KOPT-K1 (cell line): ENCODE measurements around the gene GABBR2.

Source experiments
- H3K27ac ChIP-seq: fragments of 200-600 bp; sonication (generic); 2 replicates; pipeline ENCODE4 v1.5.1; 2016; ENCODE audit warnings: antibody characterized with exemption, mild to moderate bottlenecking, low read depth, low read length; ENCODE audit not compliant: poor library complexity, severe bottlenecking
- H3K36me3 ChIP-seq: fragments of 200-600 bp; sonication (generic); 2 replicates; pipeline ENCODE4 v1.5.1; 2017; ENCODE audit warnings: antibody characterized with exemption, mild to moderate bottlenecking, low read length, moderate library complexity; ENCODE audit not compliant: insufficient read depth
- H3K9me3 ChIP-seq: fragments of 200-600 bp; sonication (generic); 2 replicates; pipeline ENCODE4 v1.5.1; 2017; ENCODE audit warnings: antibody characterized with exemption, low read length, mild to moderate bottlenecking; ENCODE audit not compliant: insufficient read depth, poor library complexity, severe bottlenecking

The GABBR2 gene

GRCh38 chr9:98607152-98607551 is 101.6 kb downstream of the GABBR2 start:
- Histone ChIP-seq H3K27ac (no peak overlapping the region), H3K9me3 (no peaks in the 10 kb centered on the region), H3K36me3 (no peaks in the 10 kb centered on the region)

- Histone ChIP-seq H3K36me3 (no peaks in the 10 kb centered on the region), H3K27ac (no peak overlapping the region), H3K9me3 (no peaks in the 10 kb centered on the region)
Measured at GRCh38 chr9:98606730-98607129, 102.0 kb downstream of the GABBR2 start.

GRCh38 chr9:98605116-98605515 is 103.6 kb downstream of the GABBR2 start:
- no peaks in the 10 kb centered on the region for H3K36me3 ChIP-seq
- H3K27ac ChIP-seq, result no peak overlapping the region
- H3K9me3 ChIP-seq, result no peaks in the 10 kb centered on the region

- H3K9me3 ChIP-seq, result no peaks in the 10 kb centered on the region
- no peak overlapping the region for H3K27ac ChIP-seq
- no peaks in the 10 kb centered on the region for H3K36me3 ChIP-seq
Measured at GRCh38 chr9:98603821-98604383, 104.8 kb downstream of the GABBR2 start.

- H3K9me3 ChIP-seq, result no peaks in the 10 kb centered on the region
- no peaks in the 10 kb centered on the region for H3K36me3 ChIP-seq
- H3K27ac ChIP-seq, result no peak overlapping the region
Measured at GRCh38 chr9:98602839-98603500, 105.8 kb downstream of the GABBR2 start.

- H3K27ac ChIP-seq, result no peak overlapping the region
- no peaks in the 10 kb centered on the region for H3K9me3 ChIP-seq
- H3K36me3 ChIP-seq, result no peaks in the 10 kb centered on the region
Measured at GRCh38 chr9:98600631-98601030, 108.1 kb downstream of the GABBR2 start.

- no peak overlapping the region for H3K27ac ChIP-seq
- H3K9me3 ChIP-seq, result no peaks in the 10 kb centered on the region
- H3K36me3 ChIP-seq, result no peaks in the 10 kb centered on the region
Measured at GRCh38 chr9:98599566-98600216, 109.0 kb downstream of the GABBR2 start.

- no peaks in the 10 kb centered on the region for H3K9me3 ChIP-seq
- no peak overlapping the region for H3K27ac ChIP-seq
- no peaks in the 10 kb centered on the region for H3K36me3 ChIP-seq
Measured at GRCh38 chr9:98598861-98599260, 109.9 kb downstream of the GABBR2 start.

GRCh38 chr9:98597236-98597771 is 111.4 kb downstream of the GABBR2 start:
- Histone ChIP-seq H3K27ac (no peak overlapping the region), H3K36me3 (no peaks in the 10 kb centered on the region), H3K9me3 (no peaks in the 10 kb centered on the region)

GRCh38 chr9:98596486-98596885 is 112.2 kb downstream of the GABBR2 start:
- H3K9me3 ChIP-seq, result no peaks in the 10 kb centered on the region
- no peaks in the 10 kb centered on the region for H3K36me3 ChIP-seq
- H3K27ac ChIP-seq, result no peak overlapping the region

GRCh38 chr9:98594546-98595160 is 114.1 kb downstream of the GABBR2 start:
- Histone ChIP-seq H3K36me3 (no peaks in the 10 kb centered on the region), H3K9me3 (no peaks in the 10 kb centered on the region), H3K27ac (no peak overlapping the region)

- no peaks in the 10 kb centered on the region for H3K9me3 ChIP-seq
Measured at GRCh38 chr9:98593354-98594253, 115.1 kb downstream of the GABBR2 start.

GRCh38 chr9:98591696-98592095 is 117.0 kb downstream of the GABBR2 start:
- Histone ChIP-seq H3K9me3 (no peaks in the 10 kb centered on the region), H3K27ac (no peak overlapping the region), H3K36me3 (no peaks in the 10 kb centered on the region)

More at GRCh38 chr9:98593354-98594253, 115.1 kb downstream of the GABBR2 start:
- Histone ChIP-seq H3K27ac (no peak overlapping the region), H3K36me3 (no peaks in the 10 kb centered on the region)

- Histone ChIP-seq H3K27ac (no peak overlapping the region), H3K9me3 (no peaks in the 10 kb centered on the region), H3K36me3 (no peaks in the 10 kb centered on the region)
Measured at GRCh38 chr9:98590101-98590500, 118.6 kb downstream of the GABBR2 start.
